Lung (tissue), 12 donors: Measurements from ENCODE around the gene CNTNAP1. TPM values are rescaled to one million over a fixed set of nuclear protein-coding genes. Genes with fewer than 3 reads are reported as not detected.
A peak's percentile ranks its signal among the peaks of the same experiment; 100 is the strongest.

Experiments used
- ATAC-seq: fragments of 200-7000 bp; cut with Tn5 transposase; one replicate; pipeline ENCODE4 v1.9.1; 2020; ENCODE audit warnings: moderate number of reproducible peaks; ENCODE audit not compliant: insufficient read depth, low FRiP score
- DNase-seq, 3 donors: peaks; one replicate each; pipeline ENCODE4 v3.0.0-alpha.2; 2013 to 2017
- H3K27ac ChIP-seq, 2 donors: one replicate each; pipeline ENCODE4 v1.5.1; 2013; ENCODE audit warnings: mild to moderate bottlenecking in 2 of 2, moderate library complexity in 2 of 2, control low read depth in 1 of 2, inconsistent platforms in 1 of 2, low read depth in 1 of 2, low read length in 1 of 2
- H3K27me3 ChIP-seq, 3 donors: one replicate each; pipeline ENCODE4 v1.5.1; 2013; ENCODE audit warnings: low read length in 2 of 3; ENCODE audit not compliant: control insufficient read depth in 3 of 3, insufficient read depth in 3 of 3
- H3K36me3 ChIP-seq, 4 donors: one replicate each; pipeline ENCODE4 v1.5.1; 2013; ENCODE audit warnings: low read length in 4 of 4, mild to moderate bottlenecking in 1 of 4, moderate library complexity in 1 of 4; ENCODE audit not compliant: control insufficient read depth in 4 of 4, insufficient read depth in 4 of 4
- H3K4me1 ChIP-seq, 5 donors: one replicate each; pipeline ENCODE4 v1.5.1; 2013; ENCODE audit warnings: low read length in 5 of 5, mild to moderate bottlenecking in 2 of 5, moderate library complexity in 1 of 5; ENCODE audit not compliant: control insufficient read depth in 5 of 5, insufficient read depth in 5 of 5
- H3K4me3 ChIP-seq: one replicate; pipeline ENCODE4 v1.5.1; 2013; ENCODE audit warnings: mild to moderate bottlenecking, control low read depth, moderate library complexity
- H3K9ac ChIP-seq, 2 donors: one replicate each; pipeline ENCODE4 v1.5.1; 2013; ENCODE audit warnings: low read length in 2 of 2, control low read depth in 1 of 2; ENCODE audit not compliant: insufficient read depth in 1 of 2
- H3K9me3 ChIP-seq, 4 donors: one replicate each; pipeline ENCODE4 v1.5.1; 2013; ENCODE audit warnings: low read length in 3 of 4, mild to moderate bottlenecking in 1 of 4, moderate library complexity in 1 of 4; ENCODE audit not compliant: control insufficient read depth in 4 of 4, insufficient read depth in 3 of 4
- CTCF ChIP-seq: IDR thresholded peaks from 2 replicates; pipeline ENCODE4 v1.5.1; 2012; ENCODE audit warnings: mild to moderate bottlenecking; ENCODE audit errors: control extremely low read depth, extremely low read depth
- WGBS, 2 donors: extraction: QIAGEN DNeasy Blood & Tissue Kit; methylation state at CpG; one replicate each; pipeline ENCODE4 v1.1.7; 2013; 5-methylcytosine and 5-hydroxymethylcytosine counted together
- polyA plus RNA-seq, 2 donors: library from polyadenylated mRNA; stranded (reverse); fragments of 200-250 nt; gene quantifications; one replicate each; pipeline ENCODE4 v1.2.1, GENCODE V29; 2013
- total RNA-seq, 2 donors: library from RNA; depleted of rRNA in 1 of 2; stranded (reverse); fragments of >200 nt in 1 of 2; gene quantifications; one replicate each; pipeline ENCODE4 v1.2.1, GENCODE V29; 2014 to 2021
- donor health status: control.
- donor health status: control.
- donor health status: Bipolar disorder and iron deficiency.
- donor health status: healthy.
- donor health status: DM: yes; HTN: yes; CAD: no.

Gene CNTNAP1
- total and polyA plus RNA-seq, 4 donors = 2.9 to 12.5 (median 7.6) TPM

- WGBS, 2 donors = 70 to 75% methylated on average over 20 of the region's 20 CpGs
- Histone ChIP-seq H3K27ac (peak overlapping the region; percentile 88 to 97), H3K9me3 (no peaks in the 10 kb centered on the region), H3K4me1 (peaks cover 6 to 63% (median 19%) of the 10 kb centered on the region in 5 donors), H3K27me3 (peaks cover 0 to 35% (median 17%) of the 10 kb centered on the region in 3 donors), H3K4me3 (no peak overlapping the region), H3K36me3 (no peaks in the 10 kb centered on the region), H3K9ac (no peak overlapping the region)
- ATAC-seq (no peak), DNase-seq (no peak)
- TF ChIP-seq CTCF = no peak
Observed at GRCh38 chr17:42680331-42680808, 2.0 kb upstream of the CNTNAP1 start.

GRCh38 chr17:42682722-42683403 lies 532 bp downstream of the CNTNAP1 start:
- Histone ChIP-seq H3K4me1 (peaks cover 4 to 52% (median 19%) of the 10 kb centered on the region in 5 donors), H3K4me3 (peak overlapping the region; percentile 33), H3K36me3 (peaks cover 0 to 1% (median 0%) of the 10 kb centered on the region in 4 donors), H3K27ac (no peak overlapping the region), H3K27me3 (peaks cover 0 to 58% (median 32%) of the 10 kb centered on the region in 3 donors), H3K9ac (peak overlapping the region in 1 of 2 donors; percentile 38), H3K9me3 (no peaks in the 10 kb centered on the region)
- ATAC-seq (no peak), DNase-seq (peak; percentile 69 to 75 (median 71))
- TF ChIP-seq CTCF = no peak
- WGBS, 2 donors = 2% methylated on average over 23 to 34 of the region's 34 CpGs

GRCh38 chr17:42683407-42684034 lies 1.2 kb downstream of the CNTNAP1 start:
- H3K4me3 ChIP-seq = no peak overlapping the region
- peaks cover 0 to 58% (median 35%) of the 10 kb centered on the region in 3 donors for H3K27me3 ChIP-seq
- peaks cover 4 to 50% (median 19%) of the 10 kb centered on the region in 5 donors for H3K4me1 ChIP-seq
- ATAC-seq = no peak
- H3K27ac ChIP-seq = no peak overlapping the region
- no peaks in the 10 kb centered on the region for H3K9me3 ChIP-seq
- WGBS, 2 donors = 6 to 13% methylated on average over 25 of the region's 25 CpGs
- no peak overlapping the region for H3K9ac ChIP-seq
- no peak for TF ChIP-seq CTCF
- H3K36me3 ChIP-seq = peaks cover 0 to 1% (median 0%) of the 10 kb centered on the region in 4 donors
- peak in 1 of 3 donors; percentile 49 for DNase-seq
